GM19372 (cell line): Measurements from ENCODE around the gene FAM171A1.
"Not testable (repeated sequence)": the region's sequence is repeated elsewhere in the genome, so short reads cannot be mapped to it uniquely, and the experiment has no call there.

ENCODE experiments used
- ATAC-seq: cut with Tn5 transposase; IDR thresholded peaks from one replicate; pipeline ENCODE4 v1.9.1; 2021; ENCODE audit warnings: mild to moderate bottlenecking, low read depth, moderate library complexity; ENCODE audit not compliant: unreplicated experiment

FAM171A1 gene

DNA sequence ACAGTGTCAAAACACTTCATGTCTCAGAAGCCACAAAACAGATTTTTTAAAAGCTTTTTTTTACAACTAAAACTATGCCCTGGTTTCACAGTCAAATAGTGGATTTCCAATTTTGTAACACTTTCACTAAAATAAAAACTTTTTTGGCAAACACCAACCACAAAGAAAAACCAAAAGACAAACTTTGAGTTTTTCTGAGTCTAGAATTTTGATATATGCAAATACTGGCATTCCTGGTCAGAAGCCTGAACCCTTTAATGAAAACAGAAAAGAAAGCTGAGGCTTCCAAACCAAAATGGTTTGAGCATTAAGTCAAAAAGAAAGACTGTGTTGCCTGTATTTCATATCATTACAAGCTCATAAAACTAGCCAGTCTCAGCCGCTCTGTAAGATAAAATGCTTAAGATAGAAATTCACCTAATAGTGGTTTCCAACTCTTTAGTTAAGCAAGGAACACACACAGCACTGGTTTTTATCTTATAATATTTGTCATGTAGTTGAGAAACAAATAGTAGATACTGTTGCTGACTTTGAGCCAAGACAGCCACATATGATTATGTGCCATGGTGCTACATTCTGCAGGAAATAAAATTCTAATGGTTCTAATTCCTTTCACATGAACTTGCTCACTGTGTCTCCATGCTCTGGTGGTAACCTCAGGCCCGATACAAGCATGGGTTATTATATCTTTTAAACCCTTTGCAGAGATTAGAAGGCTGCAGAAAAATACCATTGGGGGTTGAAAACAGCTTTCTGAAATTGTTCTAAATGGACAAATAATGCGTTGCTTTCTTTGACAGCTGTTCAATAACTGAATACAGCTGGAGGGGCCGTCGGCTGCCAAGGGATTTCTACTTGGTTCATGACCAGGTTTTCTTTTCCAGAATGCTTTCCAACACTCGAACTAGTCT is 49.4 kb downstream of the FAM171A1 start:
- no peak for ATAC-seq

DNA sequence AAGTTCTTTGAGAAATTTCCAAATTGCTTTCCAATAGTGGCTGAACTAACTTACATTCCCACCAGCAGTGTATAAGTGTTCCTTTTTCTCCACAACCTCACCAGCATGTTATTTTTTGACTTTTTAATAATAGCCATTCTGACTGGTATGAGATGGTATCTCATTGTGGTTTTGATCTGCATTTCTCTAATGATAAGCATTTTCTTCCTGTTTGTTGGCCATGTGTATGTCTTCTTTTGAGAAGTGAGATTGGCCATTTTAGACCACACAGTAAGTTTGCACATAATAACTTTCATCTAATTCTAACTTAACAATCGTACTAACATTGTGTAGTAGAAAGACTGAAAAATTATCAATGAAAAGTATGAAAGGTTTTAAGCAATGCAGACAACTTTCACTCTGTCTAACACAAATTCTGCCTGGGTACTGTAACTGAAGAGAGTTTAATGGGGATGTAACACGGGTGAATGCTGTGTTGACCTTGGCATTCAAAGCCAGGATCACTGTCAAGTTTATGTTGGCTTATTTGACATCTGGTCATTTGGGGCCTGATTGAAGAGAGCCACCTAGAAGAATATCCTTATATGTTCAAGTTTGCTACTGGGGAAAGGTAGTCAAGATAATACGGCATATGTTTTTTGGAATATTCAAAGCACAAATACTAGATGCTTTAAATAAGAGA is 50.4 kb downstream of the FAM171A1 start:
- ATAC-seq, result no peak

GRCh38 chr10:15320118-15320517 is 51.0 kb downstream of the FAM171A1 start:
- no peak for ATAC-seq

DNA sequence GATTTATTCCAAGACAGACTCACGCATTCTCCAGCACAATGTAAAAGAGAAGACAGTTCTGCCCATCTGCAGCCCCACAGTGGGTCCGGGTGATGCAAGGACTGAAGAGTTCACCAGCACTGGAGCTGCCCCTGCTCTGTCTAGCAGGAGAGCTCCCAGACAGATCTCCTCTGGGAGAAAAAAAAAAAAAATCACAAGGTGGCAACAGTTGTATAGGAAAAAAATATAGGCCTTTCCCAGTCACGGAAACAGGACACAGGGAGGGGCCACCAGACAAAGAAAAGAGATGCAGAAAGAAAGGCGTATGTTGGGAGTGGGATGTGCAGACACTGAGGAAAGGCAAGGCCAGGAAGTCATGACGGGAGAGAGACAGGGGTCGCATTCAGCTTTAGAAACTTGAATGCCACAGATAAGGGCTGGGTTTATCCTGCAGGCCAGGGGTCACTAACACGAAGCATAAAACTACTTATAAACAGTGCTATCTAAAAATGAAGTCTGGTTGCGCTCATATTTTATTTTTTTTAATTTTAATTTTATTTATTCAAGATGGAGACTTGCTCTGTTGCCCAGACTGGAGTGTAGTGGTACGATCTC is 54.1 kb downstream of the FAM171A1 start:
- ATAC-seq, result no peak

DNA sequence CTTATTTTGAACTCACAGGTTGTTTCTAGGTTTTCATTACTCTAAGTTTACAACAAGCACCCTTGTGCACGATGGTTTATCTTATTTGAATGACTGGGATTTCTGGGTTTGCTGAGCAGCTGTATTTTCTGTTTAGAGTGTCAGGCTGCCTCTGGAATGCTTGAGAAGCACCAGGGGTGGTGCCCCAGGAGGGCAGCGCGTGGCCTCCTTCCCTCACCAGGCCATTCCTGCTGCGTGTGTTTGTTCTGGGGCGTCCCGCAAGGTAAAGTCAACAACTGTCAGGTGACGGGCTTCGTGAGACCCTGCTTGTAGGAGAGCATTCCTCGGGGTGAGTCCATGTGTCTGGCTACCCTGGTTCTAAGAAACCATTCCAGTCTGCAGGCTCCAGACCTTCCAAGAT is 54.9 kb downstream of the FAM171A1 start:
- no peak for ATAC-seq

DNA sequence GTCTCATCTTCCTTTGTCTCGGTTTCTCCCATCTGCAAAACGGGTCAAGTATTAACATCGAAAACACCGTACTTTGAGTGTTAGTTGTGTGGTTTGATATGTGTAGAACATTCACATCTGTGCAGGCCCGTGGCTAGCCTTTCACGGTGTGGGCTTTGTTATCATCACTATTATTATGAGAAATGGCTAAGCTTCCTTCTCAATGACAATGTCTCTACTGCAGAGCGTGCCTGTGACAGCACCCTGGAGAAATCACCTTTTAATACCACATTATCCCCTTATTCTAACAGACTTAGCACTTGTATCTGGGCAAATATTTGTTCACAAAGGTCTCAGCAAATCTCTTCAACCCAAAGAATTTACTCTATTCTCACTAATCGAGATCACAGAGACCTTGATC is 55.8 kb downstream of the FAM171A1 start:
- no peak for ATAC-seq

- ATAC-seq, result no peak
Observed at GRCh38 chr10:15314482-15315045, 56.5 kb downstream of the FAM171A1 start.

- ATAC-seq, result no peak
Observed at GRCh38 chr10:15313843-15314242, 57.2 kb downstream of the FAM171A1 start.

DNA sequence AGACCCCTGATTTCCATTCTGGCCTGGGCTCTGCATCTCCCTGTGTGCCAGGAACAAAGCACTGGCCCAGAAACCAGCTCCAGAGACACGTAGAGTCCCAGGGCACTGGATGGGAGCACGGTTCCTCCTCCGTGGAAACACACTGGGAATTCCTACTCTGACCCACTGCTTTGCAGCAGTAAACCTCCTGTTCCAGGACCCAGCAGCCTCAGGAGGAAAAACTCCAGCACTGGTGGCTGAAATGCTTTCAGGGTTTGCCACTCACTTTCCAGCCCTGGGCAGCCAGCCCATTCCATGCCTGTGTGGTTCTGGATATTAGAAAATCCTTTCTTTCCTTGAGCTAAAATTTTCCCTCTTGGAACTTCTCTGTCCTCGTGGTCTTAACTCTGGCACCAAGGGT is 58.0 kb downstream of the FAM171A1 start:
- ATAC-seq, result no peak

DNA sequence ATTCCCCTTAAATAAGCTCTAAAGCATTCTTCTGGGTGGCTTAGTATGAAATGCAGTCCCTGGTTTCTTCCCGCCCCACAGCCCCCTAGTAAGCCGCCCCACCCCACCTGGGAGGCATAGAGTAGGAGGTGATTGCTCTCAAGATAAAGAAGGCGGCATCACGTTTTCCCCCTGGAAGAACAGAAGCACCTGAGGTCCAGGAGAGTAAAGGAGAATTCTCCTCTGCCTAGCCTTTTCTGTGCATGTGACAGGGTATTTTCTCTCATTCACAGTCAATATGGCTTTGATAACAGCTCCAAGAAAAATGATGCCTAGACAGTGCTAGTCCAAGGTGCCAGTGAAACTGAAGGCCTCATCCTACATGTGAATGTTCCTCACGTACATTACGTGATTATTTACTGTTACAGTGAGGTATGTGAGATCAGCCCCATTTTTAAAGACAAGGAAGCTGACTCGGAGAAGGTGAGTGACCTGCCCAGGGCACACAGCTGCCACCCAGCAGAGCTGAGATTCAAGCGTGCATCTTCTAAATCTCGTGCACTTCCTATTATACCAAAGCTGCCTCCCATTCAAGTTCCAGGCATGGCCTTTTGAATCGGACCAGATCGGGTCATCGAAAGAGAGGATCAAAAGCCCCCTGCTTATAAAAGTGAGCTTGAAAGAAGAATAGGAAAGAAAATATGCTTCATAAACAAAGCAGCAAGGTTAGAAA is 59.4 kb downstream of the FAM171A1 start:
- ATAC-seq, result no peak

GRCh38 chr10:15310776-15311568 is 60.1 kb downstream of the FAM171A1 start:
- ATAC-seq, result no peak

DNA sequence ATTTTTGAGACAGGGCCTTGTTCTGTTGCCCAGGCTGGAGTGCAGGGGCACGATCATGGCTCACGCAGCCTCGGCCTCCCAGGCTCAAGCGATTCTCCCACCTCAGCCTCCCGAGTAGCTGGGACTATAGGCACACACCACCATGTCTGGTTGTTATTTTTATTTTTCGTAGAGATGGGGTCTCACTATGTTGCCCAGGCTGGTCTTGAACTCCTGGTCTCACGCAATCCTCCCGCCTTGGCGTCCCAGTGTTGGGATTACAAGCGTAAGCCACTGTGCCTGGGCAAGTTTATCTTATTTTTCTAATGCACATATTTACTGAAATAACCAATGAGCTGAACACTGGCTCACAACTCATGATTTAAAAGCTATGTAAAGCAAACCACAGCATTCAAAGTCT is 61.9 kb downstream of the FAM171A1 start:
- ATAC-seq, result no peak

DNA sequence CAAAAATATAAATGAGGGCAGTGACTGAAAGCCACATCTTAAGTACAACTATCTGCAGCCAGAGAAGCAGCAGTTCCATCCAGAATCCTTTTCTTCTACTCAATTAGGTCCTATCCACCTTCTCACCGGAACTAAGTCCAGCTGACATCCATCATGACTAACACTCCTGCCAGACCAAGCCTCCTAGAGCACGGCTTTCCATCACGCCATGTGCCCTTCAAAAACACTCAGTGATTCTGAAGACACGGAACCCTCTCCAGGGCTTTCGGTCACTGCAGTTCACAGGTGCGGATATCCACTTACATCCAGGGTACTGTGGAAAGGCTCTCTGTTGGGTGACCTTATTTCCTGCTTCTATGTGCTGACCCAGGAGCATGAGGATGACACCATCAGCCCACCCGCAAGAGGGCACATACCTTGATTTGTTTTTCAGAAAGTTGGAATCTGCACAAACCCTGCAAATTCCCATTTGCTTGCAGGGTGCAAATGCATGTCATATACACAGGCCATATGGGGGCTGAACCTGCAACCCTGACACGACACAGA is 64.3 kb downstream of the FAM171A1 start:
- no peak for ATAC-seq

DNA sequence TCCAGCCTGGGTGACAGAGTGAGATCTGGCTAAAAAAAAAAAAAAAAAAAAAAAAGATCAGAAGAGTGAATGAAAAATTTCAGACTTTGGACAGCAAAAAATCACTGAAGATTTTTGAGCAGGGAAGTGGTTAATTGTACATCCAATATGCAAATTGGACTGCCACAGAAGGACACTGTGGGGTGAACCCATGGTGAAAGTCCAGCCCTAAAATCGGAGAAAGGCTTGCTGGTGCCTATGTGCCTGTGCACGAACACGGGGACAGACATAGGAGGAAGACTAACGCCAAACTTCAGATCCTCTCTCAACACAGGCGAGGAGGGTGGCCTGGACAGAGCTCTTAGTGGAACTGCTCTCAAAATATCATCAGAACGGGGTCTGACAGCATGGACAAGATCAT is 65.5 kb downstream of the FAM171A1 start:
- no peak for ATAC-seq

- ATAC-seq, result no peak
Observed at GRCh38 chr10:15305161-15305560, 65.9 kb downstream of the FAM171A1 start.

DNA sequence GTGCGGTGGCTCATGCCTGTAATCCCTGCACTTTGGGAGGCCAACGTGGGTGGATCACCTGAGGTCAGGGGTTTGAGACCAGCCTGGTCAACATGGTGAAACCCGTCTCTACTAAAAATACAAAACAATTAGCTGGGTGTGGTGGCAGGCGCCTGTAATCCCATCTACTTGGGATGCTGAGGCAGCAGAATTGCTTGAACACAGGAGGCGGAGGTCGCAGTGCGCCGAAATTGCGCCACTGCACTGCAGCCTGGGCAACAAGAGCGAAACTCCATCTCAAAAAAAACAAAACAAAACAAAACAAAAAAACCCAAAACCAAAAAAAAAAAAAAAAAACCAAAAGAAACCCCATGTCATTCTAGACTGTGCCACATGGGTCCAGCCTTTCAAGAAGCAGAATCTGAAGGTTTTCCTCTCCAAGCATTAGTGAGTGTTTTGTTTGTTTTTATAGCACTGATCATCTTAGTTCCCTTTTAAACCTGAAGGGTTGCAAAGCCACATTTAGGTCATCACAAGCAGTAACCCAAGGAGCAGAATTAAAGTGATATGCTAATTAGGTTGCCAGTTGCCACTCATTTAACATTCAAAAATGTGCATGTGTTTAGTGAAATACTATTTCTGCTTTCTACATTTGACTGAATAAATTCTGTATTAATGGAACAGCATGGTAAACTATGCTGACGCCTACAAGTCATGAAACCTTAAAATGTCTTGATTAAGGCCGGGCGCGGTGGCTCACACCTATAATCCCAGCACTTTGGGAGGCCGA is 68.7 kb downstream of the FAM171A1 start:
- ATAC-seq, result not testable (repeated sequence)

- ATAC-seq, result no peak
Observed at GRCh38 chr10:15300697-15301096, 70.4 kb downstream of the FAM171A1 start.

- no peak for ATAC-seq
Observed at GRCh38 chr10:15300145-15300544, 70.9 kb downstream of the FAM171A1 start.

- no peak for ATAC-seq
Observed at GRCh38 chr10:15296701-15297100, 74.4 kb downstream of the FAM171A1 start.
